Pancreas (tissue), 10 donors: ENCODE results near the gene MMS22L. TPM values are rescaled to one million over a fixed set of nuclear protein-coding genes. Genes with fewer than 3 reads are reported as not detected.

Experiments
- ATAC-seq, 4 donors: fragments of 200-7000 bp; cut with Tn5 transposase; one replicate each; pipeline versions ENCODE4 v1.8.0 to v1.9.1; 2020; ENCODE audit warnings: mild to moderate bottlenecking in 4 of 4, moderate library complexity in 4 of 4
- DNase-seq, 6 donors: peaks; one replicate each; pipeline ENCODE4 v3.0.0-alpha.2; 2020
- FAIRE-seq: peaks from 2 replicates; lab custom pipeline; 2012; peaks lifted over from hg19 to GRCh38; lab: Jason Lieb, UNC
- H3K27ac ChIP-seq, 4 donors: fragments of 200-600 bp; sonication (generic); 1 replicate in 3 of 4; 2 replicates in 1 of 4; pipeline versions ENCODE4 v1.5.0 to v1.8.0; 2020
- H3K27me3 ChIP-seq, 4 donors: fragments of 200-600 bp; one replicate each; pipeline ENCODE4 v1.8.0; 2021
- H3K36me3 ChIP-seq, 3 donors: fragments of 200-600 bp; sonication (generic) in 1 of 3; one replicate each; pipeline versions ENCODE4 v1.5.0 to v1.8.0; 2020 to 2021
- H3K4me1 ChIP-seq, 3 donors: fragments of 200-600 bp; one replicate each; pipeline ENCODE4 v1.8.0; 2021
- H3K4me3 ChIP-seq, 4 donors: fragments of 200-600 bp; sonication (generic) in 2 of 4; one replicate each; pipeline versions ENCODE4 v1.5.0 to v1.8.0; 2020 to 2021
- H3K9me3 ChIP-seq, 4 donors: fragments of 200-600 bp; one replicate each; pipeline ENCODE4 v1.8.0; 2021
- CTCF ChIP-seq, 4 donors: fragments of 200-600 bp; sonication (generic) in 3 of 4; IDR thresholded peaks; one replicate each; pipeline versions ENCODE4 v1.5.0 to v1.8.0; 2021; ENCODE audit warnings: antibody characterized with exemption in 4 of 4
- WGBS, 2 donors: extraction: QIAGEN DNeasy Blood & Tissue Kit; methylation state at CpG; one replicate each; pipeline ENCODE4 v1.1.7; 2013; 5-methylcytosine and 5-hydroxymethylcytosine counted together
- intact Hi-C, 3 donors: fragments of 100-400 bp; cut with DNase I; formaldehyde crosslinking; loops; one replicate each; pipeline versions ENCODE4 v1.11.1 to v1.14.2; 2022
- polyA plus RNA-seq, 2 donors: library from polyadenylated mRNA; stranded (reverse); fragments of 200-250 nt; gene quantifications; one replicate each; pipeline ENCODE4 v1.2.3, GENCODE V29; 2013
- total RNA-seq, 6 donors: library from RNA; stranded (reverse); fragmentation: NEBNext Ultra II Directional in 4 of 6; extraction: Animal tissue kit (Norgen Biotek cat#: 25700) in 4 of 6; gene quantifications; one replicate each; pipeline versions ENCODE4 v1.2.1 to v1.2.4, GENCODE V29; 2021 to 2023
- donor health status: healthy with polysubstance abuse.
- donor health status: DM: no; HTN: no; CAD: no; lungs with moderate emphysema.
- donor health status: DM: no; HTN: no; CAD: no.
- donor health status: control.
- donor health status: control.
- donor health status: Bipolar disorder and iron deficiency.
- donor health status: DM: yes; HTN: yes; CAD: no.
- donor health status: DM: no; HTN: no; CAD: no.
- donor health status: DM: no; HTN: no; CAD: no.
- donor health status: DM: yes; HTN: yes; CAD: no.

The MMS22L gene
- total and polyA plus RNA-seq, 8 donors = 0.84 to 5.0 (median 2.9) TPM

- Histone ChIP-seq H3K9me3 (no peaks in the 10 kb centered on the region), H3K27me3 (no peaks in the 10 kb centered on the region), H3K27ac (no peak overlapping the region), H3K4me3 (no peak overlapping the region), H3K36me3 (no peaks in the 10 kb centered on the region), H3K4me1 (no peaks in the 10 kb centered on the region)
- DNase-seq = no peak
- ATAC-seq = no peak
- intact Hi-C loops = no loop called here
- FAIRE-seq = no peak
- TF ChIP-seq CTCF (IDR thresholded peaks at IDR 0.05) = no peak
These were observed 141.3 kb downstream of the MMS22L start for GRCh38 chr6:97141756-97142155.

- Histone ChIP-seq H3K9me3 (no peaks in the 10 kb centered on the region), H3K4me3 (no peak overlapping the region), H3K27ac (no peak overlapping the region), H3K27me3 (no peaks in the 10 kb centered on the region), H3K36me3 (no peaks in the 10 kb centered on the region), H3K4me1 (peaks cover 0 to 5% (median 0%) of the 10 kb centered on the region in 3 donors)
- intact Hi-C loops = no loop called here
- 86 to 90% methylated on average over 1 of the region's 1 CpG for WGBS, 2 donors
- TF ChIP-seq CTCF (IDR thresholded peaks at IDR 0.05) = no peak
- ATAC-seq (no peak), FAIRE-seq (no peak), DNase-seq (no peak)
These were observed 144.4 kb downstream of the MMS22L start for GRCh38 chr6:97138581-97138980.

GRCh38 chr6:97136626-97137358 is 146.2 kb downstream of the MMS22L start:
- no peak for FAIRE-seq
- H3K27ac ChIP-seq = no peak overlapping the region
- no peak overlapping the region for H3K4me3 ChIP-seq
- WGBS, 2 donors = 49 to 63% methylated on average over 7 of the region's 7 CpGs
- intact Hi-C loops = no loop called here
- no peak for TF ChIP-seq CTCF (IDR thresholded peaks at IDR 0.05)
- H3K36me3 ChIP-seq = no peaks in the 10 kb centered on the region
- peaks cover 0 to 5% (median 0%) of the 10 kb centered on the region in 3 donors for H3K4me1 ChIP-seq
- no peak for DNase-seq
- no peaks in the 10 kb centered on the region for H3K27me3 ChIP-seq
- peak in 1 of 4 donors; percentile 15 for ATAC-seq
- no peaks in the 10 kb centered on the region for H3K9me3 ChIP-seq

- no peak for ATAC-seq
- Histone ChIP-seq H3K9me3 (no peaks in the 10 kb centered on the region), H3K4me1 (peaks cover 0 to 5% (median 0%) of the 10 kb centered on the region in 3 donors), H3K27ac (no peak overlapping the region), H3K27me3 (no peaks in the 10 kb centered on the region), H3K36me3 (no peaks in the 10 kb centered on the region), H3K4me3 (no peak overlapping the region)
- peak in 2 of 6 donors; percentile 30 to 47 for DNase-seq
- WGBS, 2 donors = 71 to 72% methylated on average over 1 of the region's 1 CpG
- TF ChIP-seq CTCF (IDR thresholded peaks at IDR 0.05) = no peak
- intact Hi-C loops = no loop called here
- FAIRE-seq = no peak
These were observed 149.9 kb downstream of the MMS22L start for GRCh38 chr6:97133067-97133466.

- WGBS, 2 donors = 44 to 46% methylated on average over 2 of the region's 2 CpGs
- intact Hi-C loops = no loop called here
These were observed 153.9 kb downstream of the MMS22L start for GRCh38 chr6:97129106-97129505.

More at GRCh38 chr6:97129106-97129505, 153.9 kb downstream of the MMS22L start:
- DNase-seq (no peak), ATAC-seq (no peak), FAIRE-seq (no peak)
- H3K9me3 ChIP-seq = no peaks in the 10 kb centered on the region
- no peak overlapping the region for H3K4me3 ChIP-seq
- TF ChIP-seq CTCF (IDR thresholded peaks at IDR 0.05) = no peak
- H3K27me3 ChIP-seq = no peaks in the 10 kb centered on the region
- no peaks in the 10 kb centered on the region for H3K36me3 ChIP-seq
- H3K27ac ChIP-seq = no peak overlapping the region
- H3K4me1 ChIP-seq = no peaks in the 10 kb centered on the region
